Natural killer cell (primary cell): ENCODE data around the gene EFCAB6. TPM values are rescaled to one million over a fixed set of nuclear protein-coding genes. Genes with fewer than 3 reads are reported as not detected.

ENCODE experiments used
- ATAC-seq, 3 donors: fragments of 150-1000 bp in 2 of 3; fragments of 200-7000 bp in 1 of 3; cut with Tn5 transposase; 1 replicate in 1 of 3; 2 replicates in 2 of 3; pipeline ENCODE4 v1.10.0; 2021; ENCODE audit warnings: mild to moderate bottlenecking in 2 of 3, moderate library complexity in 2 of 3
- DNase-seq, 2 donors: peaks; one replicate each; pipeline versions ENCODE4 v3.0.0 to v3.0.0-alpha.2; 2013 to 2021; ENCODE audit warnings: mixed read lengths in 1 of 2
- H3K27ac ChIP-seq: one replicate; pipeline ENCODE4 v1.5.1; 2013; ENCODE audit warnings: mild to moderate bottlenecking, low read length
- H3K27me3 ChIP-seq: one replicate; pipeline ENCODE4 v1.6.1; 2013; ENCODE audit warnings: low read length; ENCODE audit not compliant: control insufficient read depth, insufficient read depth
- H3K36me3 ChIP-seq: one replicate; pipeline ENCODE4 v1.6.1; 2013; ENCODE audit warnings: low read length; ENCODE audit not compliant: control insufficient read depth, insufficient read depth
- H3K4me1 ChIP-seq: one replicate; pipeline ENCODE4 v1.6.1; 2013; ENCODE audit warnings: low read length; ENCODE audit not compliant: control insufficient read depth, insufficient read depth
- H3K4me3 ChIP-seq: one replicate; pipeline ENCODE4 v1.5.1; 2013; ENCODE audit warnings: low read length
- H3K9me3 ChIP-seq: one replicate; pipeline ENCODE4 v1.6.1; 2013; ENCODE audit warnings: low read length; ENCODE audit not compliant: control insufficient read depth, insufficient read depth
- H3K27ac Mint-ChIP-seq, 2 donors: one replicate each; pipeline ENCODE4 v1.8.0; 2022; ENCODE audit warnings: mild to moderate bottlenecking in 2 of 2, mixed read lengths in 2 of 2, moderate library complexity in 1 of 2
- H3K27me3 Mint-ChIP-seq, 2 donors: one replicate each; pipeline ENCODE4 v1.8.0; 2022; ENCODE audit warnings: low read depth in 2 of 2, mixed read lengths in 2 of 2
- H3K36me3 Mint-ChIP-seq: one replicate; pipeline ENCODE4 v1.8.0; 2022; ENCODE audit warnings: mixed read lengths
- H3K4me1 Mint-ChIP-seq, 2 donors: one replicate each; pipeline ENCODE4 v1.8.0; 2022; ENCODE audit warnings: mixed read lengths in 2 of 2
- H3K4me3 Mint-ChIP-seq: one replicate; pipeline ENCODE4 v1.8.0; 2022; ENCODE audit warnings: mild to moderate bottlenecking, moderate library complexity, mixed read lengths
- H3K9me3 Mint-ChIP-seq, 2 donors: one replicate each; pipeline ENCODE4 v1.8.0; 2022; ENCODE audit warnings: mixed read lengths in 2 of 2
- WGBS: methylation state at CpG from one replicate; pipeline ENCODE4 v1.1.7; 2013; ENCODE audit warnings: missing lambda C conversion rate; ENCODE audit not compliant: insufficient coverage; 5-methylcytosine and 5-hydroxymethylcytosine counted together
- intact Hi-C: fragments of 100-400 bp; cut with micrococcal nuclease; formaldehyde crosslinking; loops from one replicate; pipeline ENCODE4 v1.14.2; 2022
- total RNA-seq, 4 donors: library from RNA; stranded (reverse); fragments of 120-200 nt in 1 of 4; gene quantifications; one replicate each; pipeline versions ENCODE4 v1.2.3 to v1.2.4, GENCODE V29; 2013 to 2022
- TF ChIP-seq, protein P1 (sequence below): fragments of 200-600 bp; IDR thresholded peaks from one replicate; pipeline ENCODE4 v1.8.0; 2022; ENCODE audit warnings: antibody characterized with exemption

Gene EFCAB6
- total RNA-seq, 3 donors from 2014 or later (not counting 1 experiment from before 2014, with no cell fraction given) = 0.23 to 0.35 (median 0.26) TPM

- Mint-ChIP-seq H3K4me1 (no peaks in the 10 kb centered on the region), H3K36me3 (no peaks in the 10 kb centered on the region), H3K4me3 (no peak overlapping the region), H3K27ac (no peak overlapping the region), H3K9me3 (peaks cover 3% of the 10 kb centered on the region in 2 donors), H3K27me3 (no peaks in the 10 kb centered on the region)
- H3K36me3 ChIP-seq = no peaks in the 10 kb centered on the region
- ATAC-seq (no peak), DNase-seq (no peak)
- H3K27ac ChIP-seq = no peak overlapping the region
- no peaks in the 10 kb centered on the region for H3K27me3 ChIP-seq
- H3K4me3 ChIP-seq = no peak overlapping the region
- H3K9me3 ChIP-seq = no peaks in the 10 kb centered on the region
- intact Hi-C loops = no loop called here
- TF ChIP-seq, protein P1, sequence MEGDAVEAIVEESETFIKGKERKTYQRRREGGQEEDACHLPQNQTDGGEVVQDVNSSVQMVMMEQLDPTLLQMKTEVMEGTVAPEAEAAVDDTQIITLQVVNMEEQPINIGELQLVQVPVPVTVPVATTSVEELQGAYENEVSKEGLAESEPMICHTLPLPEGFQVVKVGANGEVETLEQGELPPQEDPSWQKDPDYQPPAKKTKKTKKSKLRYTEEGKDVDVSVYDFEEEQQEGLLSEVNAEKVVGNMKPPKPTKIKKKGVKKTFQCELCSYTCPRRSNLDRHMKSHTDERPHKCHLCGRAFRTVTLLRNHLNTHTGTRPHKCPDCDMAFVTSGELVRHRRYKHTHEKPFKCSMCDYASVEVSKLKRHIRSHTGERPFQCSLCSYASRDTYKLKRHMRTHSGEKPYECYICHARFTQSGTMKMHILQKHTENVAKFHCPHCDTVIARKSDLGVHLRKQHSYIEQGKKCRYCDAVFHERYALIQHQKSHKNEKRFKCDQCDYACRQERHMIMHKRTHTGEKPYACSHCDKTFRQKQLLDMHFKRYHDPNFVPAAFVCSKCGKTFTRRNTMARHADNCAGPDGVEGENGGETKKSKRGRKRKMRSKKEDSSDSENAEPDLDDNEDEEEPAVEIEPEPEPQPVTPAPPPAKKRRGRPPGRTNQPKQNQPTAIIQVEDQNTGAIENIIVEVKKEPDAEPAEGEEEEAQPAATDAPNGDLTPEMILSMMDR = no peak
- 100% methylated on average over 1 of the region's 1 CpG for WGBS
- H3K4me1 ChIP-seq = no peaks in the 10 kb centered on the region
These were observed 320.4 kb downstream of the EFCAB6 start for GRCh38 chr22:43491737-43492136.

- Histone ChIP-seq H3K9me3 (no peaks in the 10 kb centered on the region), H3K27me3 (no peaks in the 10 kb centered on the region), H3K4me1 (no peaks in the 10 kb centered on the region), H3K27ac (no peak overlapping the region), H3K4me3 (no peak overlapping the region), H3K36me3 (no peaks in the 10 kb centered on the region)
- ATAC-seq = no peak
- Mint-ChIP-seq H3K36me3 (no peaks in the 10 kb centered on the region), H3K4me1 (no peaks in the 10 kb centered on the region), H3K9me3 (peaks cover 3% of the 10 kb centered on the region in 2 donors), H3K27me3 (no peaks in the 10 kb centered on the region), H3K27ac (no peak overlapping the region), H3K4me3 (no peak overlapping the region)
- TF ChIP-seq, protein P1 = no peak
- WGBS = 59% methylated on average over 3 of the region's 3 CpGs
- intact Hi-C loops = no loop called here
- DNase-seq = no peak
These were observed 320.9 kb downstream of the EFCAB6 start for GRCh38 chr22:43491177-43491576.

GRCh38 chr22:43490311-43490710 lies 321.8 kb downstream of the EFCAB6 start:
- Histone ChIP-seq H3K27me3 (no peaks in the 10 kb centered on the region), H3K9me3 (no peaks in the 10 kb centered on the region), H3K4me3 (no peak overlapping the region), H3K36me3 (no peaks in the 10 kb centered on the region), H3K4me1 (no peaks in the 10 kb centered on the region), H3K27ac (no peak overlapping the region)
- no peaks in the 10 kb centered on the region for H3K36me3 Mint-ChIP-seq
- intact Hi-C loops = no loop called here
- DNase-seq (no peak), ATAC-seq (no peak)
- peaks cover 3% of the 10 kb centered on the region in 2 donors for H3K9me3 Mint-ChIP-seq
- no peaks in the 10 kb centered on the region for H3K27me3 Mint-ChIP-seq
- 97% methylated on average over 7 of the region's 7 CpGs for WGBS
- H3K27ac Mint-ChIP-seq = no peak overlapping the region
- H3K4me3 Mint-ChIP-seq = no peak overlapping the region
- TF ChIP-seq, protein P1 = no peak
- H3K4me1 Mint-ChIP-seq = no peaks in the 10 kb centered on the region

DNA sequence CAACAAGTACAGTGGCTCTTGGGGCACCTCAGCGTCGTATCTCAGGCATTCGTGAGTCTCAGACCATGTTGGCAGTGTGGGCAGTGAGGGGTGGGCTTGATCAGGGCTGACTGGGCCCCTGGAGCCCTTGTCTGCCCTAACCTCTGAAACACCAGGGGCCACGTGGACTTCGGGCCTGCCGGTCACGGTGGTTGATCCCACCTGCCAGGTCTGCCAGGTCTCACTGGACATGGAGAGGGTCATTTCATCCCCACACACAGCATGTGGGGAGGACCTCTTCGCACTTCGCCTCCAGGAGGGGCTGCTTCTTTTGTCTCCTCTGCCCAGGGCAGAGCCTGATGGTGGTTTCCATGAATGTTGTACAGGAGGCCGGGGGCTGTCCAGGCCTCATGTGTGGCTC lies 323.2 kb downstream of the EFCAB6 start:
- H3K4me1 ChIP-seq = no peaks in the 10 kb centered on the region
- TF ChIP-seq, protein P1 = no peak
- Mint-ChIP-seq H3K9me3 (peaks cover 3% of the 10 kb centered on the region in 2 donors), H3K4me3 (no peak overlapping the region), H3K4me1 (no peaks in the 10 kb centered on the region), H3K27ac (no peak overlapping the region), H3K27me3 (no peaks in the 10 kb centered on the region), H3K36me3 (no peaks in the 10 kb centered on the region)
- no peaks in the 10 kb centered on the region for H3K9me3 ChIP-seq
- intact Hi-C loops = no loop called here
- DNase-seq (no peak), ATAC-seq (no peak)
- no peaks in the 10 kb centered on the region for H3K36me3 ChIP-seq
- H3K27ac ChIP-seq = no peak overlapping the region
- H3K27me3 ChIP-seq = no peaks in the 10 kb centered on the region
- WGBS = 85% methylated on average over 9 of the region's 10 CpGs
- no peak overlapping the region for H3K4me3 ChIP-seq
